Naive thymus-derived CD8-positive, alpha-beta T cell (primary cell): ENCODE measurements around the gene TMPRSS7. TPM values are rescaled to one million over a fixed set of nuclear protein-coding genes. Genes with fewer than 3 reads are reported as not detected.
"Not testable (repeated sequence)": the region's sequence is repeated elsewhere in the genome, so short reads cannot be mapped to it uniquely, and the experiment has no call there.

Experiments
- ATAC-seq, 2 donors: fragments of 150-1000 bp; cut with Tn5 transposase in 1 of 2; sonication (Bioruptor Pico), chemical (Tn5 transposase) in 1 of 2; 1 replicate in 1 of 2; 2 replicates in 1 of 2; pipeline ENCODE4 v1.10.0; 2021; ENCODE audit warnings: mild to moderate bottlenecking in 2 of 2, moderate library complexity in 2 of 2
- POLR2A ChIA-PET: fragments of 350-600 bp; sonication (Branson Sonifier 250); formaldehyde crosslinking; loops from one replicate; lab custom pipeline; 2021; ENCODE audit warnings: antibody characterized with exemption; lab: Charles Lee
- DNase-seq, 10 donors: peaks; one replicate each; pipeline versions ENCODE4 v3.0.0 to v3.0.0-alpha.2; 2020 to 2022
- H3K27ac Mint-ChIP-seq, 10 donors: one replicate each; pipeline ENCODE4 v1.8.0; 2020 to 2022; ENCODE audit warnings: mild to moderate bottlenecking in 10 of 10, mixed read lengths in 10 of 10, moderate library complexity in 4 of 10, inconsistent platforms in 1 of 10
- H3K27me3 Mint-ChIP-seq, 5 donors: one replicate each; pipeline ENCODE4 v1.8.0; 2021 to 2022; ENCODE audit warnings: mixed read lengths in 5 of 5
- H3K36me3 Mint-ChIP-seq, 3 donors: one replicate each; pipeline ENCODE4 v1.8.0; 2020 to 2022; ENCODE audit warnings: mixed read lengths in 3 of 3, mild to moderate bottlenecking in 2 of 3, inconsistent platforms in 1 of 3
- H3K4me1 Mint-ChIP-seq, 4 donors: one replicate each; pipeline ENCODE4 v1.8.0; 2021 to 2022; ENCODE audit warnings: mixed read lengths in 4 of 4
- H3K4me3 Mint-ChIP-seq, 10 donors: one replicate each; pipeline ENCODE4 v1.8.0; 2020 to 2022; ENCODE audit warnings: mild to moderate bottlenecking in 10 of 10, mixed read lengths in 10 of 10, moderate library complexity in 6 of 10, inconsistent platforms in 1 of 10
- H3K9me3 Mint-ChIP-seq, 9 donors: one replicate each; pipeline ENCODE4 v1.8.0; 2020 to 2022; ENCODE audit warnings: mixed read lengths in 9 of 9, mild to moderate bottlenecking in 3 of 9, inconsistent platforms in 1 of 9, moderate library complexity in 1 of 9
- polyA plus RNA-seq, 3 donors: library from polyadenylated mRNA; unstranded; fragments of 300-500 nt; fragmentation: Illumina TruSeq; gene quantifications; one replicate each; pipeline ENCODE4 v1.2.3, GENCODE V29; 2021
- total RNA-seq, 8 experiments: library from RNA in 2 of 8; stranded (reverse) in 2 of 8; gene quantifications; one replicate each; pipeline ENCODE4 v1.2.3 and lab custom pipeline; 2021 to 2026

The TMPRSS7 gene
- total and polyA plus RNA-seq, 5 experiments from 2014 or later = 0.08 to 0.12 TPM; not detected in 3

DNA sequence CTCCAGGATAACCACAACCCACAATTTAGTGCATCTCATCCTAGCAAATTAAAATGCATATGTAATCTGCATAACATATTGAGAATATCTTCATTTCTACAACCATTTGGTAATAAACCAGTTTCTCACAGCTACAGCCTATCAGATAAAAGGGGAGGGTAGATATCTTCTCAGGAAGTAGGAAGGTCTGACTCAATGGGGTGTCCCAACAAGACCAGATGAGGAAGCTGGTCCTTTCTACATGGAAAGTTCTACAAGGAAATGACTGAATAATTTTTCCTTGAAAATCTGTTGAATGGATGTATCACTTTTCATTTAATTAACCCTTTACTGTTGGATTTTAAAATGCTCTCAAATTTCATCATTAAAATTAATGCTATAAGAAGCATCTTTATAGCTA lies 17.4 kb upstream of the TMPRSS7 start:
- Mint-ChIP-seq H3K4me3 (no peak overlapping the region), H3K9me3 (peaks cover 0 to 8% (median 0%) of the 10 kb centered on the region in 9 donors), H3K36me3 (peaks cover 0 to 8% (median 0%) of the 10 kb centered on the region in 3 donors), H3K4me1 (peaks cover 2 to 17% (median 6%) of the 10 kb centered on the region in 4 donors), H3K27me3 (peaks cover 0 to 3% (median 0%) of the 10 kb centered on the region in 5 donors), H3K27ac (peak overlapping the region in 1 of 10 donors; percentile 34)
- POLR2A ChIA-PET = no interaction called here
- DNase-seq = no peak
- no peak for ATAC-seq

GRCh38 chr3:112018712-112019111 lies 15.8 kb upstream of the TMPRSS7 start:
- no peak overlapping the region for H3K27ac Mint-ChIP-seq
- POLR2A ChIA-PET = no interaction called here
- H3K4me3 Mint-ChIP-seq = no peak overlapping the region
- DNase-seq (no peak), ATAC-seq (no peak)
- peaks cover 0 to 9% (median 0%) of the 10 kb centered on the region in 3 donors for H3K36me3 Mint-ChIP-seq
- peaks cover 0 to 3% (median 0%) of the 10 kb centered on the region in 5 donors for H3K27me3 Mint-ChIP-seq
- H3K9me3 Mint-ChIP-seq = peaks cover 0 to 10% (median 0%) of the 10 kb centered on the region in 9 donors
- peaks cover 0 to 6% (median 2%) of the 10 kb centered on the region in 4 donors for H3K4me1 Mint-ChIP-seq

GRCh38 chr3:112019716-112020115 lies 14.8 kb upstream of the TMPRSS7 start:
- no peaks in the 10 kb centered on the region for H3K4me1 Mint-ChIP-seq
- H3K36me3 Mint-ChIP-seq = peaks cover 0 to 9% (median 0%) of the 10 kb centered on the region in 3 donors
- DNase-seq (no peak), ATAC-seq (no peak)
- POLR2A ChIA-PET = no interaction called here
- H3K27me3 Mint-ChIP-seq = peaks cover 0 to 3% (median 0%) of the 10 kb centered on the region in 5 donors
- H3K27ac Mint-ChIP-seq = peak overlapping the region in 1 of 10 donors; percentile 18
- H3K4me3 Mint-ChIP-seq = no peak overlapping the region
- H3K9me3 Mint-ChIP-seq = peaks cover 0 to 10% (median 0%) of the 10 kb centered on the region in 9 donors

DNA sequence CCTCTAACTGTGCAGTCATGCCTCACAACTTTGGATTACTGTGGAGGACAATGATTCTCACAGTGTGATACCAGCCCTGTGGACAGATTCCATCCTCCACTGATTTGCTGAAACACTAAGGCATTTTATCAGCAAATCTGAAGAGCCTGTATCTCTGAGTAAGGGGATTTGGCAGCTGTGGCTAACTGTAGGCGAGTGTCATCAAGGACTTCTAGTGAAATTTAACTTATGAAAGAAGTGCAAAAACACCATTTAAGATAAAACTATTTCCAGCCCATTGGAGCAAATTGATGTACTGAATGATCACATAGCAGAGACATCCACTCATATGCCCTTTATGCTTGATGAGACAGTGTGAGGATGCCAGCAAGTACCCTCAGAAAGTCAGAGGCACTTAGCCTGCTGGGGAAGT lies 13.9 kb upstream of the TMPRSS7 start:
- peaks cover 0 to 10% (median 0%) of the 10 kb centered on the region in 9 donors for H3K9me3 Mint-ChIP-seq
- POLR2A ChIA-PET = no interaction called here
- no peaks in the 10 kb centered on the region for H3K4me1 Mint-ChIP-seq
- H3K27ac Mint-ChIP-seq = no peak overlapping the region
- no peak overlapping the region for H3K4me3 Mint-ChIP-seq
- DNase-seq (no peak), ATAC-seq (no peak)
- H3K27me3 Mint-ChIP-seq = peaks cover 0 to 3% (median 0%) of the 10 kb centered on the region in 5 donors
- H3K36me3 Mint-ChIP-seq = peaks cover 0 to 9% (median 0%) of the 10 kb centered on the region in 3 donors

DNA sequence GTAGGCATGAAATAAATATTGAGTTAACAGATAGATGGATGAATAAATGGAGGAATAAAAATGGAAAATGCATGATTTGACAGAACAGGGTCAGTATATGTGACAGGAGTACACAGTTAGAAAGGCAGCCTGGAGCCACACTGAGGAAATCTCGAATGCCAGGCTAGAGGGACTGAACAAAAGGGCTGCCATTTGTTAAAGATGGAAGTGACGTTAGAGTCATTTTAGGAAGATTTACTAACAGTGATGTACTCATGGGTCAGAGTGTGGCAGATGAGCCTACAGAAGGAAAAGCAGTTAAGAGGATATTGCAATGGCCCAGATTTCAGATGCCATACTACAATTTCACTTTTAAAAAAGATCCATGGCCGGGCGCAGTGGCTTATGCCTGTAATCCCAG lies 7.4 kb upstream of the TMPRSS7 start:
- H3K36me3 Mint-ChIP-seq = peaks cover 0 to under 1% (median 0%) of the 10 kb centered on the region in 3 donors
- no peak overlapping the region for H3K4me3 Mint-ChIP-seq
- ATAC-seq (no peak), DNase-seq (no peak)
- H3K9me3 Mint-ChIP-seq = peaks cover 0 to under 1% (median 0%) of the 10 kb centered on the region in 9 donors
- no peaks in the 10 kb centered on the region for H3K4me1 Mint-ChIP-seq
- H3K27ac Mint-ChIP-seq = no peak overlapping the region
- peaks cover 0 to 2% (median 0%) of the 10 kb centered on the region in 5 donors for H3K27me3 Mint-ChIP-seq
- POLR2A ChIA-PET = interaction anchor here (0.6 kb wide), 1 partner anchor 29 kb away, joined by 3 read pairs; no protein-coding TSS in a partner anchor

GRCh38 chr3:112027826-112028225 lies 6.7 kb upstream of the TMPRSS7 start:
- DNase-seq (no peak), ATAC-seq (no peak)
- no peak overlapping the region for H3K4me3 Mint-ChIP-seq
- POLR2A ChIA-PET = no interaction called here
- peaks cover 0 to 2% (median 0%) of the 10 kb centered on the region in 5 donors for H3K27me3 Mint-ChIP-seq
- no peaks in the 10 kb centered on the region for H3K9me3 Mint-ChIP-seq
- H3K4me1 Mint-ChIP-seq = no peaks in the 10 kb centered on the region
- H3K27ac Mint-ChIP-seq = no peak overlapping the region
- H3K36me3 Mint-ChIP-seq = no peaks in the 10 kb centered on the region

DNA sequence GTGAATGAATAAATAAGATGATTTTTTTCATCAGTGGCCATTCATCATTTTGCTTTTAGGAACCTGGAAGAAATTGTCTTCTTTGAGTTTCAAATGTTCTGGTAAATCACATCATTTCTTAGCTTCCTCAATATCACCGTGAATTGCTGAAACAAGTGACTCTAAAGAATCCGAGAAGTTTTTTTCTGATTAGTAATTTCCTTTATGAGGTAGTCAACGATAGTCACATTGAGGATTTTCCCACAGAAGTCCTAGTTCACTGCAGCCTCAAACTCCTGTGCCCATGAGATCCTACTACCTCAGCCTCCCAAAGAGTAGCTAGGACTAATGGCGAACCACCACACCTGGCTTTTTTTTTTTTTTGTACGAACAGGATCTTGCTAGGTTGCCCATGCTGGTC lies 3.6 kb upstream of the TMPRSS7 start:
- no peaks in the 10 kb centered on the region for H3K36me3 Mint-ChIP-seq
- no peak overlapping the region for H3K4me3 Mint-ChIP-seq
- DNase-seq (no peak), ATAC-seq (no peak)
- peaks cover 0 to 2% (median 0%) of the 10 kb centered on the region in 5 donors for H3K27me3 Mint-ChIP-seq
- POLR2A ChIA-PET = no interaction called here
- H3K9me3 Mint-ChIP-seq = no peaks in the 10 kb centered on the region
- H3K4me1 Mint-ChIP-seq = no peaks in the 10 kb centered on the region
- no peak overlapping the region for H3K27ac Mint-ChIP-seq

GRCh38 chr3:112032098-112032731 lies 2.3 kb upstream of the TMPRSS7 start:
- POLR2A ChIA-PET = no interaction called here
- Mint-ChIP-seq H3K27me3 (no peaks in the 10 kb centered on the region), H3K27ac (peak overlapping the region in 1 of 10 donors; percentile 9), H3K4me1 (no peaks in the 10 kb centered on the region), H3K4me3 (no peak overlapping the region), H3K36me3 (no peaks in the 10 kb centered on the region), H3K9me3 (no peaks in the 10 kb centered on the region)
- ATAC-seq (no peak), DNase-seq (no peak)

- Mint-ChIP-seq H3K27me3 (no peaks in the 10 kb centered on the region), H3K4me1 (no peaks in the 10 kb centered on the region), H3K27ac (no peak overlapping the region), H3K4me3 (no peak overlapping the region), H3K36me3 (no peaks in the 10 kb centered on the region), H3K9me3 (peaks cover 0 to 2% (median 0%) of the 10 kb centered on the region in 9 donors)
- ATAC-seq (no peak), DNase-seq (no peak)
- POLR2A ChIA-PET = no interaction called here
These were observed 705 bp downstream of the TMPRSS7 start for GRCh38 chr3:112035241-112035640.

DNA sequence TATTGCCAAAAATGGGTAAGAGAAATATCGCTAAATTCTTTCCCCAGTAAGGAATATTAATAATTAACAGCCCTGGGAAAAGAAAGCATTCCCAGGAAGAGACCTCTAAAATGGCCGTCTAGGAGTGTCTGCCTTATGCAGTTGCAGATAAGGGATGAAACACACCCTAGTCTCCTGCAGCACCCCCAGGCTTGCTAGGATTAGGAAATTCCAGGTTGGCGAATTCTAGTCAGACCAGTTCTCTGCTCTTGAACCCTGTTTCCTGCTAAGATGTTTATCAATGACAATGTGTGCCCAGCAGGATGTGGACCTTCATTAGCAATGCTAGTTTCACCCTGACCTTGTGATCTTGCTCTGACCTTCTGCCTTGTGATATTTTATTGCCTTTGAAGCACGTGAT lies 2.7 kb downstream of the TMPRSS7 start:
- H3K36me3 Mint-ChIP-seq, H3K4me1 Mint-ChIP-seq, H3K4me3 Mint-ChIP-seq, H3K9me3 Mint-ChIP-seq, H3K27me3 Mint-ChIP-seq, POLR2A ChIA-PET, DNase-seq, H3K27ac Mint-ChIP-seq, ATAC-seq: not testable (repeated sequence)

GRCh38 chr3:112038863-112039262 lies 4.3 kb downstream of the TMPRSS7 start:
- DNase-seq (no peak), ATAC-seq (no peak)
- Mint-ChIP-seq H3K27ac (no peak overlapping the region), H3K27me3 (no peaks in the 10 kb centered on the region), H3K4me3 (no peak overlapping the region), H3K4me1 (no peaks in the 10 kb centered on the region), H3K9me3 (peaks cover 0 to 2% (median 0%) of the 10 kb centered on the region in 9 donors), H3K36me3 (no peaks in the 10 kb centered on the region)
- POLR2A ChIA-PET = no interaction called here

DNA sequence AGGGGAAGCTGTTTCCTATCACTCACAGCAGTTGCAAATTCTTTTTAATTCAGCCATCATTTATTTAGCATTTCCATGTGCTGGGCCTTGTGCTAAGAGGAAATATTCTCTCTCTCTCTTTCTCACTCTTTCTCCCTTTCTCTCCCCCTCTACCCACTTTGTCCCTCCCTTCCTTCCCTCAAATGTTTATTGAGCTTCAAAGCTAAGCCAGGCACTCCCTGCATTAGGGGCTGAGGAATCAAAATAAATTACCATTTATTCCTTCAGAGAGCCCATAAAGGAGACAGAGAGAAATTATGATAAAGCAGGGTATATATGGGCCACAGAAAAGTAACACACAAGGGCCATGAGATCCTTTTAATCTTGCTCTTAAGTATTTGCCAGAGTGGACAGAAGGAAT lies 6.8 kb downstream of the TMPRSS7 start:
- no peak for DNase-seq
- no peaks in the 10 kb centered on the region for H3K4me1 Mint-ChIP-seq
- H3K9me3 Mint-ChIP-seq = peaks cover 0 to 2% (median 0%) of the 10 kb centered on the region in 9 donors
- POLR2A ChIA-PET = no interaction called here
- H3K4me3 Mint-ChIP-seq = no peak overlapping the region
- no peak overlapping the region for H3K27ac Mint-ChIP-seq
- H3K36me3 Mint-ChIP-seq = no peaks in the 10 kb centered on the region
- no peak for ATAC-seq
- no peaks in the 10 kb centered on the region for H3K27me3 Mint-ChIP-seq

- Mint-ChIP-seq H3K4me3 (no peak overlapping the region), H3K9me3 (no peaks in the 10 kb centered on the region), H3K4me1 (no peaks in the 10 kb centered on the region), H3K27ac (no peak overlapping the region), H3K27me3 (peaks cover 0 to under 1% (median 0%) of the 10 kb centered on the region in 5 donors), H3K36me3 (no peaks in the 10 kb centered on the region)
- no peak for DNase-seq
- POLR2A ChIA-PET = no interaction called here
- no peak for ATAC-seq
These were observed 8.3 kb downstream of the TMPRSS7 start for GRCh38 chr3:112042842-112043280.
